Vagina (tissue), 2 donors: Measurements from ENCODE around the gene CEMIP. TPM values are rescaled to one million over a fixed set of nuclear protein-coding genes. Genes with fewer than 3 reads are reported as not detected.
A peak's percentile ranks its signal among the peaks of the same experiment; 100 is the strongest.
"Not testable (repeated sequence)": the region's sequence is repeated elsewhere in the genome, so short reads cannot be mapped to it uniquely, and the experiment has no call there.

Source experiments
- DNase-seq, 2 donors: peaks; one replicate each; pipeline ENCODE4 v3.0.0-alpha.2; 2017; ENCODE audit errors: extremely low spot score in 2 of 2
- H3K27ac ChIP-seq: fragments of 200-600 bp; sonication (generic); one replicate; pipeline ENCODE4 v1.5.1; 2019
- H3K27me3 ChIP-seq: fragments of 200-600 bp; sonication (generic); one replicate; pipeline ENCODE4 v1.5.1; 2019
- H3K36me3 ChIP-seq, 2 donors: fragments of 200-600 bp; sonication (generic); one replicate each; pipeline ENCODE4 v1.5.1; 2017 to 2019
- H3K4me1 ChIP-seq: fragments of 200-600 bp; sonication (generic); one replicate; pipeline ENCODE4 v1.5.1; 2019
- H3K4me3 ChIP-seq, 2 donors: fragments of 200-600 bp; sonication (generic); 1 replicate in 1 of 2; 2 replicates in 1 of 2; pipeline ENCODE4 v1.5.1; 2016 to 2019
- H3K9me3 ChIP-seq: fragments of 200-600 bp; sonication (generic); one replicate; pipeline ENCODE4 v1.5.1; 2019
- POLR2A ChIP-seq, 2 donors: fragments of 450-650 bp; IDR thresholded peaks; one replicate each; pipeline ENCODE4 v1.6.1; 2017; ENCODE audit warnings: antibody characterized with exemption in 2 of 2, mild to moderate bottlenecking in 2 of 2, moderate library complexity in 2 of 2
- POLR2AphosphoS5 ChIP-seq, 2 donors: sonication (generic); formaldehyde crosslinking; IDR thresholded peaks; one replicate each; pipeline ENCODE4 v1.9.0; 2017; ENCODE audit warnings: antibody characterized with exemption in 2 of 2, mild to moderate bottlenecking in 2 of 2, low read depth in 1 of 2; ENCODE audit not compliant: insufficient read depth in 1 of 2
- intact Hi-C: fragments of 100-400 bp; cut with DNase I; formaldehyde crosslinking; loops from one replicate; pipeline ENCODE4 v1.15.1; 2023
- total RNA-seq: library from RNA; depleted of rRNA; stranded (reverse); fragments of >200 nt; gene quantifications from one replicate; pipeline ENCODE4 v1.2.3, GENCODE V29; 2016
- TF ChIP-seq, protein P1 (sequence below), 3 experiments: fragments of 450-650 bp in 2 of 3; fragments of 200-600 bp in 1 of 3; sonication (generic) in 1 of 3; IDR thresholded peaks; one replicate each; pipeline ENCODE4 v1.5.1; 2017 to 2019; ENCODE audit warnings: antibody characterized with exemption in 3 of 3, mild to moderate bottlenecking in 2 of 3, moderate library complexity in 2 of 3

Gene CEMIP
- total RNA-seq, 1 donor from 2014 or later: 0.74 TPM

- intact Hi-C loops: no loop called here
- Histone ChIP-seq H3K4me3 (no peak overlapping the region), H3K27me3 (no peaks in the 10 kb centered on the region), H3K4me1 (peaks cover 5% of the 10 kb centered on the region), H3K27ac (no peak overlapping the region), H3K36me3 (peaks cover 0 to 39% of the 10 kb centered on the region in 2 donors), H3K9me3 (no peaks in the 10 kb centered on the region)
- TF ChIP-seq, protein P1, sequence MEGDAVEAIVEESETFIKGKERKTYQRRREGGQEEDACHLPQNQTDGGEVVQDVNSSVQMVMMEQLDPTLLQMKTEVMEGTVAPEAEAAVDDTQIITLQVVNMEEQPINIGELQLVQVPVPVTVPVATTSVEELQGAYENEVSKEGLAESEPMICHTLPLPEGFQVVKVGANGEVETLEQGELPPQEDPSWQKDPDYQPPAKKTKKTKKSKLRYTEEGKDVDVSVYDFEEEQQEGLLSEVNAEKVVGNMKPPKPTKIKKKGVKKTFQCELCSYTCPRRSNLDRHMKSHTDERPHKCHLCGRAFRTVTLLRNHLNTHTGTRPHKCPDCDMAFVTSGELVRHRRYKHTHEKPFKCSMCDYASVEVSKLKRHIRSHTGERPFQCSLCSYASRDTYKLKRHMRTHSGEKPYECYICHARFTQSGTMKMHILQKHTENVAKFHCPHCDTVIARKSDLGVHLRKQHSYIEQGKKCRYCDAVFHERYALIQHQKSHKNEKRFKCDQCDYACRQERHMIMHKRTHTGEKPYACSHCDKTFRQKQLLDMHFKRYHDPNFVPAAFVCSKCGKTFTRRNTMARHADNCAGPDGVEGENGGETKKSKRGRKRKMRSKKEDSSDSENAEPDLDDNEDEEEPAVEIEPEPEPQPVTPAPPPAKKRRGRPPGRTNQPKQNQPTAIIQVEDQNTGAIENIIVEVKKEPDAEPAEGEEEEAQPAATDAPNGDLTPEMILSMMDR (IDR thresholded peaks at IDR 0.05): no peak
- no peak for TF ChIP-seq POLR2AphosphoS5 (IDR thresholded peaks at IDR 0.05; ENCODE audit: insufficient read depth in 1 of 2, low read depth in 1 of 2)
- TF ChIP-seq POLR2A (IDR thresholded peaks at IDR 0.05): no peak
- DNase-seq: peak in 1 of 2 donors; percentile 44
Observed at GRCh38 chr15:80953001-80953952, 174.1 kb downstream of the CEMIP start.

- intact Hi-C loops: no loop called here
- H3K4me1 ChIP-seq: peaks cover 5% of the 10 kb centered on the region
- no peak overlapping the region for H3K27ac ChIP-seq
- no peak for TF ChIP-seq POLR2A (IDR thresholded peaks at IDR 0.05)
- no peak for TF ChIP-seq POLR2AphosphoS5 (IDR thresholded peaks at IDR 0.05; ENCODE audit: insufficient read depth in 1 of 2, low read depth in 1 of 2)
- TF ChIP-seq, protein P1 (IDR thresholded peaks at IDR 0.05): no peak
- H3K9me3 ChIP-seq: no peaks in the 10 kb centered on the region
- no peak overlapping the region for H3K4me3 ChIP-seq
- peak in 1 of 2 donors; percentile 75 for DNase-seq
- peaks cover 0 to 37% of the 10 kb centered on the region in 2 donors for H3K36me3 ChIP-seq
- no peaks in the 10 kb centered on the region for H3K27me3 ChIP-seq
Observed at GRCh38 chr15:80953953-80954778, 175.0 kb downstream of the CEMIP start.

DNA sequence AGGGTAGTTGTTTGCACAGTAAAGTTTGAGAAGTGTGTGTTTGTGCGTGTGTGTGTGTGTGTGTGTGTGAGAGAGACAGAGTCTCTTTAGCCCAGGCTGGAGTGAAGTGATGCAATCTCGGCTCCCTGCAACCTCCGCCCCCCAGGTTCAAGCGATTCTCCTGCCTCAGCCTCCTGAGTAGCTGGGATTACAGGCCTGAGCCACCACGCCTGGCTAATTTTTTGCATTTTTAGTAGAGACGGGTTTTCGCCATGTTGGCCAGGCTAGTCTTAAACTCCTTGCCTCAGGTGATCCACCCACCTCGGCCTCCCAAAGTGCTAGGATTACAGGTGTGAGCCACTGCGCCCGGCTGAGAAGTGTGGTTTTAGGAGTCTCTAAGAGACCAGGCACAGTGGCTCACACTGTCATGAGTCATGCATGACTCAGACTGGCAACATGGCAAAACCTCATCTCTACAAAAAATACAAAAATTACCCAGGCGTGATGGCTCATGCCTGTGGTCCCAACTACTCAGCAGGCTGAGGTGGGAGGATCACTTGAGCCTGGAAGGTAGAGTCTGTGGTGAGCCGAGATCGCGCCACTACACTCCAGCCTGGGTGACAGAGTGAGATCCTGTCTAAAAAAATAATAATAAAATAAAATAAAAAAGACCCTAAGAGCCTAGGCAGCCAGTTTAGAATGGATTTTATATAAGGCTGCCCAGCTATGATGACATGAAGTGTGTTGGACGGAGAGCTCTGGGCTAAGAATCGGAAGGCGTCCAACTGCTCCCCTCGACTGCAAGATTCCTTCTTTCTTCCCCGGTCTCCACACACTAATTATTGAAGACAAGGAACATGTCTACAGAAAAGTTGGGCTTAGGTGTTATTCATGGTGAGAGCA is 176.6 kb downstream of the CEMIP start:
- H3K27me3 ChIP-seq, H3K4me3 ChIP-seq, H3K4me1 ChIP-seq, H3K27ac ChIP-seq, intact Hi-C loops, H3K9me3 ChIP-seq: not testable (repeated sequence)
- peak in 1 of 2 donors; percentile 71 for DNase-seq
- H3K36me3 ChIP-seq: peaks cover 0 to 28% of the 10 kb centered on the region in 2 donors

DNA sequence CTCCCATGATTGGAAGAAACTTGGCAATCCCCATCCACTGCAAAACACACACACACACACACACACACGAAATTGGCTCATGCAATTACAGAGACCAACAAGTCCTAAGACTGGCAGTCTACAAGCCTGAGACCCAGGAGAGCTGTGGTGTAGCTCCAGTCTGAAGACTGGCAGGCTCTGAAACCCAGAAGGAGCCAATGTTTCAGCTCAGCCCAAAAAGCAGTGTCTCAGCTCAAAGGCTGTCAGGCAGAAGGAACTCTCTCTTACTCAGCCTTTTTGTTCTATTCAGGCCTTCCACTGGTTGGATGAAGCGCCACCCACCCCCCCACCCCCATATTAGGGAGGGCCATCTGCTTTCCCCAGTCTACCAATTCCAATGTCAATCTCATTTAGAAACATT is 178.4 kb downstream of the CEMIP start:
- Histone ChIP-seq H3K9me3 (no peaks in the 10 kb centered on the region), H3K27me3 (no peaks in the 10 kb centered on the region), H3K27ac (no peak overlapping the region), H3K4me3 (no peak overlapping the region), H3K4me1 (peaks cover 5% of the 10 kb centered on the region), H3K36me3 (peaks cover 0 to 14% of the 10 kb centered on the region in 2 donors)
- intact Hi-C loops: no loop called here
- TF ChIP-seq POLR2AphosphoS5 (IDR thresholded peaks at IDR 0.05; ENCODE audit: insufficient read depth in 1 of 2, low read depth in 1 of 2) (no peak), POLR2A (IDR thresholded peaks at IDR 0.05) (no peak)
- TF ChIP-seq, protein P1 (IDR thresholded peaks at IDR 0.05): no peak
- peak in 1 of 2 donors; percentile 54 for DNase-seq

DNA sequence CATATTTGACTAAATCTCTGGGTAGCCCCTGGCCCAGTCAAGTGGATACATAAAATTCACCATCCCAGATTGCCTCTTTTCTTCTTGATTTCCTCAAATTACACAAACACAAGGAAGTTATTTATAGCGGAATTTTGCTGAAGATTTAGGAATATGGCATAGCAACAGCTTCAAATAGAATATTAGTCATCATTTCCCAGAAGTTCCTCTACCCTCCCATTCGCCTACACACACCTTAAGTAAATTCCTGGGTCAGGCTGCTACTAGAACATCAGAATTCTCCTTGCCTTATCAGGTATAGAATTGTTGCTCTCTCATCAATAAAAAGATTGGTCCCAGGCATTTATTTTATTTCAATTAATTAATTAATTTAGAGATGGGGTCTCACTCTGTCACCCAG is 178.8 kb downstream of the CEMIP start:
- intact Hi-C loops: no loop called here
- TF ChIP-seq POLR2AphosphoS5 (IDR thresholded peaks at IDR 0.05; ENCODE audit: insufficient read depth in 1 of 2, low read depth in 1 of 2) (no peak), POLR2A (IDR thresholded peaks at IDR 0.05) (no peak)
- TF ChIP-seq, protein P1 (IDR thresholded peaks at IDR 0.05): no peak
- H3K36me3 ChIP-seq: peaks cover 0 to 14% of the 10 kb centered on the region in 2 donors
- no peaks in the 10 kb centered on the region for H3K27me3 ChIP-seq
- no peaks in the 10 kb centered on the region for H3K9me3 ChIP-seq
- H3K4me3 ChIP-seq: no peak overlapping the region
- no peak overlapping the region for H3K27ac ChIP-seq
- H3K4me1 ChIP-seq: peaks cover 5% of the 10 kb centered on the region
- DNase-seq: no peak
